AG04449 (cell line): Measurements from ENCODE around the gene ANKS1B.
"Not testable (repeated sequence)": the region's sequence is repeated elsewhere in the genome, so short reads cannot be mapped to it uniquely, and the experiment has no call there.

ENCODE experiments used
- CTCF ChIA-PET: fragments of 350-600 bp; formaldehyde crosslinking; extraction: SDS; loops from one replicate; lab custom pipeline; 2021; ENCODE audit warnings: antibody characterized with exemption; lab: Yijun Ruan, JAX
- POLR2A ChIA-PET: fragments of 400-600, 350-600 bp; formaldehyde crosslinking; extraction: SDS; loops from one replicate; lab custom pipeline; 2020; ENCODE audit warnings: antibody characterized with exemption, inconsistent platforms; lab: Yijun Ruan, JAX
- DNase-seq: peaks from one replicate; pipeline ENCODE4 v3.0.0-alpha.2; 2010; ENCODE audit warnings: low read depth, low spot score
- H3K4me3 ChIP-seq: 2 replicates; pipeline ENCODE4 v1.5.1; 2011; ENCODE audit warnings: low read depth, mild to moderate bottlenecking, control low read depth, low read length
- TF ChIP-seq, protein P1 (sequence below): IDR thresholded peaks from one replicate; pipeline ENCODE4 v1.5.1; 2011; ENCODE audit warnings: mild to moderate bottlenecking, moderate library complexity, low read length, control low read depth, inconsistent platforms; ENCODE audit not compliant: insufficient read depth; ENCODE audit errors: missing control alignments

The ANKS1B gene

GRCh38 chr12:99600388-99600787, 384.3 kb downstream of the ANKS1B start:
- TF ChIP-seq, protein P1, sequence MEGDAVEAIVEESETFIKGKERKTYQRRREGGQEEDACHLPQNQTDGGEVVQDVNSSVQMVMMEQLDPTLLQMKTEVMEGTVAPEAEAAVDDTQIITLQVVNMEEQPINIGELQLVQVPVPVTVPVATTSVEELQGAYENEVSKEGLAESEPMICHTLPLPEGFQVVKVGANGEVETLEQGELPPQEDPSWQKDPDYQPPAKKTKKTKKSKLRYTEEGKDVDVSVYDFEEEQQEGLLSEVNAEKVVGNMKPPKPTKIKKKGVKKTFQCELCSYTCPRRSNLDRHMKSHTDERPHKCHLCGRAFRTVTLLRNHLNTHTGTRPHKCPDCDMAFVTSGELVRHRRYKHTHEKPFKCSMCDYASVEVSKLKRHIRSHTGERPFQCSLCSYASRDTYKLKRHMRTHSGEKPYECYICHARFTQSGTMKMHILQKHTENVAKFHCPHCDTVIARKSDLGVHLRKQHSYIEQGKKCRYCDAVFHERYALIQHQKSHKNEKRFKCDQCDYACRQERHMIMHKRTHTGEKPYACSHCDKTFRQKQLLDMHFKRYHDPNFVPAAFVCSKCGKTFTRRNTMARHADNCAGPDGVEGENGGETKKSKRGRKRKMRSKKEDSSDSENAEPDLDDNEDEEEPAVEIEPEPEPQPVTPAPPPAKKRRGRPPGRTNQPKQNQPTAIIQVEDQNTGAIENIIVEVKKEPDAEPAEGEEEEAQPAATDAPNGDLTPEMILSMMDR: no peak
- CTCF ChIA-PET: no interaction called here
- H3K4me3 ChIP-seq: no peak overlapping the region
- no peak for DNase-seq
- POLR2A ChIA-PET: no interaction called here

DNA sequence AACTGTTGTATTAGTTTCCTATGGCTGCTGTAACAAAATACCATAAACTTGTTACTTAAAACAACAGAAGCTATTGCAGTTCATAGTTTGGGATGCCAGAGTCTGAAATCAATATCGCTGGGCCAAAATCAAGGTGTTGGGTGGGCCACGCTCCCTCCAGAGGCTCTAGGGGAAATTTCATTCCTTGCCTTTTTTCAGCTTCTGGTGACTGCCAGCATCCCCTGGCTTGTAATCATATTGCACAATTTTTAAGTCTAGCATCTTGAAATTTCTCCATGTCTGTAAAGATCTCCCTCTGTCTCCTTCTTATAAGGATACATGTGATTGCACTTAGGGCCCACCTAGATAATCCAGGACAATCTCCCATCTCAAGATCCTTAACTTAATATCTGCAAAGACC, 386.0 kb downstream of the ANKS1B start:
- H3K4me3 ChIP-seq: no peak overlapping the region
- TF ChIP-seq, protein P1: no peak
- DNase-seq: no peak
- POLR2A ChIA-PET: no interaction called here
- CTCF ChIA-PET: no interaction called here

- CTCF ChIA-PET: no interaction called here
- DNase-seq: no peak
- POLR2A ChIA-PET: no interaction called here
- TF ChIP-seq, protein P1: no peak
- H3K4me3 ChIP-seq: no peak overlapping the region
These were observed 388.0 kb downstream of the ANKS1B start for GRCh38 chr12:99596762-99597161.

- CTCF ChIA-PET, POLR2A ChIA-PET, DNase-seq, H3K4me3 ChIP-seq: not testable (repeated sequence)
These were observed 407.6 kb downstream of the ANKS1B start for GRCh38 chr12:99577125-99577524.

DNA sequence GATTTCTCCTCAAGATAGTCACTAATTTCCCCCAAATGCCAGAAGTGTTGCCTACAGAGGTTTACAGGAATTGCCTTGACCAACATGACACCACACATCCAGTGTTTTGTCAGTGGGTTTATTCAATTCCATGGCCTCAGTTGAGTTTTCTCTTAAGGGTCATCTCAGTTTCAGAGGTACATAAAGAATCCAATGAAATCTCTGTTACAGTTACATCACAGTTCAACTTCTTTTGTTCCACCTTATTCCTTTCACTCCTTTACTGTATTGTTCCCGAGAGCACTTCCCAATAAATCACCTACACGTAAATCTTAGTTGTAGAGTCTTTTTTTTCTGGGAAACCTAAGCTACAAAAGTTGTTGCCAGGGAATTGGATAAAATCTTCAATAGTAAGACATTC, 410.8 kb downstream of the ANKS1B start:
- no peak overlapping the region for H3K4me3 ChIP-seq
- no peak for DNase-seq
- TF ChIP-seq, protein P1: no peak
- CTCF ChIA-PET: no interaction called here
- POLR2A ChIA-PET: no interaction called here

DNA sequence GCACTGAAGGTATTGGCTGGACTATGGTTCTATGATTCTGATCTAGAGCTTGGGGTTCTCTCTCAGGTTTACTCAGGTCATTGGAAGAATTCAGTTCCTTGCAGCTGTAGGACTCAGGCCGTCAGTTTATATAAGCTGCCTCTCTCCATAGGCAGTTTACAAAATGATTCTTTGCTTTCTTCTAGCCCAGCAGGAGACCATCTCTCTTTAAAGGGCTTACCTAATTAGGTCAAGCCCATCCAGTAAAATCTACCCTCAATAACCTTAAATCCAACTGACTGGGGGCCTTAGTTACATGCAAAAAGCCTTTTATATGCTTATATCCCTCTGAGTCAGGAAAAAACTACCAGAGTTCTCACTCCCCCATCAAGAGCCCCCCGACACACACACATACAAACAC, 417.7 kb downstream of the ANKS1B start:
- H3K4me3 ChIP-seq: no peak overlapping the region
- no peak for DNase-seq
- TF ChIP-seq, protein P1: no peak
- POLR2A ChIA-PET: no interaction called here
- CTCF ChIA-PET: no interaction called here

DNA sequence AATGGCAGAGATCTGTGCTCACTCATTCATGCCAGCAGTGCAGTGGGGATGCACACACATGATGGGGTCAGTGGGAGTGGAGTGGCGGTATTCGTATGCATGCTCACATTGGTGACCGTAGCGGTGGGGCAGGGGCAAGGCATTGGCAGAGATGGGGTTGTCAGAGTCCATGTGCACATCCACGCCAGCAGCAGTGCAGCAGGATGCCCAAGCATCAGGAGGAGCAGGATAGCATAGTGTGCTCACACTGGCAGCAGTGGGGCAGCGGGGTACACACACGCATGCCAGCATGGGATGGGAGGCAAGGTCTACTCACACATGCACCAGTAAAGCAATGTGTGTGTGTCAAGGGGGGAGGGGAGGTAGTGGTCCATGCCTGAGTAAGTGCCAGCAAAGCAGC, 426.6 kb downstream of the ANKS1B start:
- no peak overlapping the region for H3K4me3 ChIP-seq
- TF ChIP-seq, protein P1: no peak
- ChIA-PET POLR2A (no interaction called here), CTCF (interaction anchor here (0.9 kb wide), 1 partner anchor 114 kb away, joined by 3 read pairs; no protein-coding TSS in a partner anchor)
- no peak for DNase-seq
